Mesenchymal stem cell (in vitro differentiated cells and primary cell): ENCODE measurements around the gene CD52.

ENCODE experiments used
- DNase-seq: peaks from one replicate; pipeline ENCODE4 v3.0.0-alpha.2; 2013
- H2AFZ ChIP-seq: one replicate; pipeline ENCODE4 v1.6.1; 2013; ENCODE audit warnings: low read depth, mild to moderate bottlenecking, control low read depth, inconsistent platforms, low read length, moderate library complexity
- H2AK5ac ChIP-seq: 2 replicates; pipeline ENCODE4 v1.6.1; 2013; ENCODE audit warnings: low read length, moderate library complexity, mild to moderate bottlenecking, inconsistent platforms; ENCODE audit not compliant: severe bottlenecking
- H2BK120ac ChIP-seq: one replicate; pipeline ENCODE4 v1.6.1; 2013; ENCODE audit warnings: low read depth, mild to moderate bottlenecking, inconsistent platforms, low read length, moderate library complexity
- H2BK12ac ChIP-seq, 2 experiments: one replicate each; pipeline ENCODE4 v1.6.1; 2013; ENCODE audit warnings: inconsistent platforms in 2 of 2, low read length in 2 of 2, mild to moderate bottlenecking in 2 of 2, moderate library complexity in 2 of 2, control low read depth in 1 of 2
- H2BK15ac ChIP-seq: one replicate; pipeline ENCODE4 v1.6.1; 2013; ENCODE audit warnings: mild to moderate bottlenecking, low read depth, inconsistent platforms; ENCODE audit not compliant: poor library complexity, severe bottlenecking
- H2BK5ac ChIP-seq: 2 replicates; pipeline ENCODE4 v1.6.1; 2013; ENCODE audit warnings: low read depth, mild to moderate bottlenecking, low read length, control low read depth, inconsistent platforms; ENCODE audit not compliant: poor library complexity, severe bottlenecking
- H3K14ac ChIP-seq, 2 experiments: one replicate each; pipeline ENCODE4 v1.6.1; 2013; ENCODE audit warnings: inconsistent platforms in 2 of 2, low read length in 2 of 2, control low read depth in 1 of 2, mild to moderate bottlenecking in 1 of 2, moderate library complexity in 1 of 2
- H3K18ac ChIP-seq, 2 experiments: one replicate each; pipeline ENCODE4 v1.6.1; 2013; ENCODE audit warnings: inconsistent platforms in 2 of 2, low read length in 2 of 2, control low read depth in 1 of 2, low read depth in 1 of 2, mild to moderate bottlenecking in 1 of 2
- H3K23ac ChIP-seq, 2 experiments: one replicate each; pipeline ENCODE4 v1.6.1; 2013; ENCODE audit warnings: inconsistent platforms in 2 of 2, low read length in 2 of 2, mild to moderate bottlenecking in 2 of 2, moderate library complexity in 2 of 2, control low read depth in 1 of 2
- H3K27ac ChIP-seq: 2 replicates; pipeline ENCODE4 v1.5.1; 2013; ENCODE audit warnings: mild to moderate bottlenecking, moderate library complexity, low read length, control low read depth, inconsistent platforms; ENCODE audit not compliant: poor library complexity, severe bottlenecking
- H3K27me3 ChIP-seq, 2 experiments: 2 replicates each; pipeline versions ENCODE4 v1.6.1 to v1.7.0; 2013; ENCODE audit warnings: low read length in 2 of 2, mild to moderate bottlenecking in 2 of 2, moderate library complexity in 2 of 2, control low read depth in 1 of 2, inconsistent platforms in 1 of 2; ENCODE audit not compliant: control insufficient read depth in 1 of 2, insufficient read depth in 1 of 2
- H3K36me3 ChIP-seq, 2 experiments: 2 replicates each; pipeline versions ENCODE4 v1.6.1 to v1.7.0; 2013; ENCODE audit warnings: low read length in 2 of 2, control low read depth in 1 of 2, inconsistent platforms in 1 of 2, low read depth in 1 of 2, mild to moderate bottlenecking in 1 of 2; ENCODE audit not compliant: insufficient read depth in 2 of 2, control insufficient read depth in 1 of 2
- H3K4ac ChIP-seq, 2 experiments: one replicate each; pipeline ENCODE4 v1.6.1; 2013; ENCODE audit warnings: inconsistent platforms in 2 of 2, low read length in 2 of 2, mild to moderate bottlenecking in 2 of 2, moderate library complexity in 2 of 2, control low read depth in 1 of 2, low read depth in 1 of 2
- H3K4me1 ChIP-seq: 2 replicates; pipeline ENCODE4 v1.6.1; 2013; ENCODE audit warnings: low read depth, low read length, control low read depth; ENCODE audit not compliant: control insufficient read depth, insufficient read depth
- H3K4me2 ChIP-seq: 2 replicates; pipeline ENCODE4 v1.6.1; 2013; ENCODE audit warnings: low read length, mild to moderate bottlenecking, inconsistent platforms; ENCODE audit not compliant: poor library complexity, severe bottlenecking
- H3K4me3 ChIP-seq, 2 experiments: 2 replicates each; pipeline versions ENCODE4 v1.5.1 to v1.7.0; 2013; ENCODE audit warnings: low read length in 2 of 2, mild to moderate bottlenecking in 2 of 2, control low read depth in 1 of 2, low read depth in 1 of 2; ENCODE audit not compliant: insufficient read depth in 1 of 2
- H3K79me1 ChIP-seq: replicated peaks from 2 replicates; pipeline ENCODE4 v1.6.1; 2013; ENCODE audit warnings: mild to moderate bottlenecking, control low read depth, low read length, inconsistent platforms; ENCODE audit not compliant: poor library complexity, severe bottlenecking
- H3K9ac ChIP-seq: 2 replicates; pipeline ENCODE4 v1.7.0; 2013; ENCODE audit warnings: mild to moderate bottlenecking, low read length, moderate library complexity
- H3K9me3 ChIP-seq: 2 replicates; pipeline ENCODE4 v1.7.0; 2013; ENCODE audit warnings: mild to moderate bottlenecking, low read length; ENCODE audit not compliant: control insufficient read depth
- H4K8ac ChIP-seq: one replicate; pipeline ENCODE4 v1.6.1; 2013; ENCODE audit warnings: inconsistent platforms, mild to moderate bottlenecking, low read length, moderate library complexity
- H4K91ac ChIP-seq: one replicate; pipeline ENCODE4 v1.6.1; 2013; ENCODE audit warnings: mild to moderate bottlenecking, low read length, inconsistent platforms
- WGBS: methylation state at CpG from one replicate; pipeline ENCODE4 v1.1.7; 2013; ENCODE audit warnings: mixed read lengths; 5-methylcytosine and 5-hydroxymethylcytosine counted together

CD52 gene

DNA sequence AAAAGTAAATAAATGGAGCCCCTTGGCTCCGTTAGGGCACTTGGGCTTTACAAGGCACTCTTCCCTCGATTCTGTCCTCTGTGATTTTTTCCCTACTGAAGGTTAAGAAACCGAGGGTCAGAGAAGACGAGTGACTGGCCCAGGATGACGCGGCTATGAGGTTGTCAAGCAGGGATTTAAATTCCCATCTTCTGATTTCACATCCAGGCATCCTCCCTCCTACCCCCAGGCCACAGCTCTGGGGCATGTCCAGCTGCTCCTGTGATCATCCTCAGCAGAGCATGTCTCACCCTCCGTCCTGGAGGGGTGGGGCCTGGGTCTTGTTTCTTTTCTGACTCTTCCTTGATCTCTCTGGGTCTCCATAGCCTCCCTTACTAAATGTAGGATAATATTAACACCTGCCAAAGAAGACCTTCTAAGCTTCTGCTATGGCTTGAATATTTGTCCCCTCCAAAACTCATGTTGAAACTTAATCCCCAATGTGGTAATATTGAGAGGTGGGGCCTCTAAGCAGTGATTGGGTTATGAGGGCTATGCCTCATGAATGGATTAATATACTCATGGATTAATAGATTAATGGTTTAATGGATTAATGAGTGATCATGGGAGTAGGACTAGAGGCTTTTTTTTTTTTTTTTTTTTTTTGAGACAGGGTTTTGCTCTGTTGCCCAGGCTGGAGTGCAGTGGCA, 31.6 kb downstream of the CD52 start:
- 60% methylated on average over 7 of the region's 7 CpGs for WGBS
- Histone ChIP-seq H3K36me3 (no peaks in the 10 kb centered on the region), H3K4me3 (no peak overlapping the region), H2AK5ac (no peak overlapping the region), H3K27me3 (peaks cover 6 to 13% of the 10 kb centered on the region in 2 experiments), H3K18ac (no peak overlapping the region), H2BK15ac (no peak overlapping the region), H2AFZ (no peak overlapping the region), H2BK5ac (no peak overlapping the region), H4K91ac (no peak overlapping the region), H3K4me1 (peaks cover 18% of the 10 kb centered on the region), H3K14ac (no peak overlapping the region), H2BK120ac (no peak overlapping the region), H3K27ac (no peak overlapping the region), H3K9ac (no peak overlapping the region), H2BK12ac (no peak overlapping the region), H3K23ac (no peak overlapping the region), H3K4me2 (no peak overlapping the region), H3K4ac (no peak overlapping the region), H4K8ac (no peak overlapping the region), H3K79me1 (no peaks in the 10 kb centered on the region), H3K9me3 (no peaks in the 10 kb centered on the region)
- DNase-seq: peak; percentile 62

DNA sequence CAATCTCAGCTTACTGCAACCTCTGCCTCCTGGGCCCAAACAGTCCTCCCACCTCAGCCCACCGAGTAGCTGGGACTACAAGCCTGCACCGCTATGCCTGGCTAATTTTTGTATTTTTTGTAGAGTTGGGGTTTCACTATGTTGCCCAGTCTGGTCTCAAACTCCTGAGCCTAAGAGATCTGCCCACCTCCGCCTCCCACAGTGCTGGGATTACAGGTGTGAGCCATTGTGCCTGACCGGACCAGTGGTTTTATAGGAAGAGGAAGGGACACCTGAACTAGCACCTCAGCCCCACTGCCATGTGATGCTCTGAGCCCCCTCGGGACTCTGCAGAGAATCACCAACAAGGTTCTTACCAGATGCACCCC, 32.1 kb downstream of the CD52 start:
- H2AFZ ChIP-seq: no peak overlapping the region
- H3K4me2 ChIP-seq: no peak overlapping the region
- no peak overlapping the region for H4K8ac ChIP-seq
- H3K4me3 ChIP-seq: no peak overlapping the region
- H3K14ac ChIP-seq: no peak overlapping the region
- no peak overlapping the region for H3K4ac ChIP-seq
- WGBS: 89% methylated on average over 5 of the region's 5 CpGs
- H3K18ac ChIP-seq: no peak overlapping the region
- no peaks in the 10 kb centered on the region for H3K36me3 ChIP-seq
- H2BK12ac ChIP-seq: no peak overlapping the region
- no peak overlapping the region for H2BK5ac ChIP-seq
- no peak overlapping the region for H3K9ac ChIP-seq
- no peaks in the 10 kb centered on the region for H3K79me1 ChIP-seq
- H3K9me3 ChIP-seq: no peaks in the 10 kb centered on the region
- no peak overlapping the region for H2AK5ac ChIP-seq
- no peak overlapping the region for H3K23ac ChIP-seq
- peaks cover 18% of the 10 kb centered on the region for H3K4me1 ChIP-seq
- peaks cover 3 to 13% of the 10 kb centered on the region in 2 experiments for H3K27me3 ChIP-seq
- H4K91ac ChIP-seq: no peak overlapping the region
- no peak overlapping the region for H2BK120ac ChIP-seq
- no peak overlapping the region for H2BK15ac ChIP-seq
- H3K27ac ChIP-seq: no peak overlapping the region
- no peak for DNase-seq

DNA sequence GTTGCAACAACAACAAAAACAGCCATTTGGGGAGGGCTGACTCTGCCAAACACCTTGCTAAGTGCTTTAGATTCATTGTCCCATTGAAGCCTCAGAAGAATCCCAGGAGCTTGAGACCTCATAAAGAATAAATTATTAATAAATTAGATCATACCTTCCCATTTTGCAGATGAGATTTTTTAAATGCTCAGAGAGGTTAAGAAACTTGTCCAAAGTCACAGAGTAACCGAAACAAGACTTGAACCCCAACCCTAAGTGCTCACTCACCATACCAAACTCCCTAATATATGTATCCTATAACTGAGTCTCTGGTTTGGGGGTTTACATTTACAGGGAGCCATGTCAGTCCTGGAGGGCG, 32.6 kb downstream of the CD52 start:
- 77% methylated on average over 2 of the region's 2 CpGs for WGBS
- Histone ChIP-seq H3K18ac (no peak overlapping the region), H2BK15ac (no peak overlapping the region), H3K27me3 (peaks cover 8 to 13% of the 10 kb centered on the region in 2 experiments), H3K79me1 (no peaks in the 10 kb centered on the region), H3K14ac (no peak overlapping the region), H3K36me3 (no peaks in the 10 kb centered on the region), H3K27ac (no peak overlapping the region), H3K9ac (no peak overlapping the region), H3K4me2 (no peak overlapping the region), H3K9me3 (no peaks in the 10 kb centered on the region), H2AFZ (no peak overlapping the region), H3K4me3 (no peak overlapping the region), H2BK5ac (no peak overlapping the region), H3K4me1 (peaks cover 18% of the 10 kb centered on the region), H2AK5ac (no peak overlapping the region), H3K23ac (no peak overlapping the region), H2BK120ac (no peak overlapping the region), H3K4ac (no peak overlapping the region), H4K8ac (no peak overlapping the region), H4K91ac (no peak overlapping the region), H2BK12ac (no peak overlapping the region)
- no peak for DNase-seq

DNA sequence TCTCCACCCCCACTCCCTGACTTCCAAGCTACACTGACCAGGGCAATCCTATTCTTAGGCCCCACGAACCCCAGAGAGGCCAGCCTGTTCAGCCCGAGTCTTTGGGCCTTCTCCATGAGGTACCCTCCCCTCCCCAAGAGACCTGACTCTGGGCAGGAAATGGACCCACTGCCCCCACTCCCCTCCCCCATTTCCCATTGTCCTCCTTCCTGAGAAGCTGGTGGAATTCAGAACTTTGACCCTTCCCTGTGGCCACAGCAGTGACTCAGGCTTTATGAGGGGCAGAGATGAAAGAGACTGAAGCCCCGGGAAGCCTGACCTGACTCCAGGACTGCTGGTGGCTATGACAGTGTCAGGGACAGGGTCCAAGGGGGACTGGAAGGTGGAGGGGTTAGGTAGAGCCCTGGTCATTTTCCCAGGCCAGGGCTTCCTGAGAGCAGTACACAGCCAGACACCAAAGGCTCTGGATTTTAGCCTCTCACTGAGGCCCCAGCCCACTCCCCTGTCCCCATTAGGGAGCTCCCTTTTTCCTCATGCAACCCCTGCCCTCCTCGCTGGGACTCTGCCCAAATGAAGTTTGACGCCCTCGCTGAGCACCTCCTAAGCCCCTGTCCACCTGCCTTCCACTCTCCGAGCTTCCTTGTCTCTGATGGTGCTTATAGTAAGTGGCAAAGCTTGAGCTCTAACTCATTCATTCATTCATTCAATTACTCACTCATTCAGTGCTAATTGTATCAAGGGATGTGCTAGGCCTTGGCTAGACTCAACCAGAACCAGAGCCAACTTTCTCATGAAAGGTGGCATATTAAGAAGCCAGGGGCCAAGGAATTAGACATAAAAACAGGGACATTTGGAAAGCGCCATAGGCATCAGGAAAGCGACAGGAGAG, 33.2 kb downstream of the CD52 start:
- Histone ChIP-seq H3K9ac (no peak overlapping the region), H3K4me1 (peaks cover 18% of the 10 kb centered on the region), H3K36me3 (no peaks in the 10 kb centered on the region), H3K18ac (no peak overlapping the region), H3K4me2 (no peak overlapping the region), H3K79me1 (no peaks in the 10 kb centered on the region), H2BK120ac (no peak overlapping the region), H2BK5ac (no peak overlapping the region), H3K9me3 (no peaks in the 10 kb centered on the region), H3K4me3 (no peak overlapping the region), H4K91ac (no peak overlapping the region), H3K14ac (no peak overlapping the region), H3K4ac (no peak overlapping the region), H2BK12ac (peak overlapping the region in 1 of 2 experiments; percentile 12), H2AFZ (no peak overlapping the region), H2BK15ac (no peak overlapping the region), H3K27me3 (peaks cover 14 to 19% of the 10 kb centered on the region in 2 experiments), H2AK5ac (no peak overlapping the region), H4K8ac (no peak overlapping the region), H3K27ac (no peak overlapping the region), H3K23ac (no peak overlapping the region)
- 49% methylated on average over 9 of the region's 9 CpGs for WGBS
- peak; percentile 33 for DNase-seq
